Liver (tissue), 9 donors: ENCODE data around the gene PATJ. TPM values are rescaled to one million over a fixed set of nuclear protein-coding genes. Genes with fewer than 3 reads are reported as not detected.

Source experiments
- DNase-seq: peaks from one replicate; pipeline ENCODE4 v3.0.0-alpha.2; 2017; ENCODE audit warnings: low spot score
- H3K27ac ChIP-seq, 2 donors: one replicate each; pipeline ENCODE4 v1.7.0; 2013; ENCODE audit warnings: inconsistent platforms in 2 of 2, low read length in 2 of 2, control low read depth in 1 of 2, low read depth in 1 of 2, mild to moderate bottlenecking in 1 of 2
- H3K27me3 ChIP-seq, 4 donors: one replicate each; pipeline versions ENCODE4 v1.6.1 to v1.7.0; 2013; ENCODE audit warnings: low read length in 3 of 4, inconsistent platforms in 1 of 4, mild to moderate bottlenecking in 1 of 4, moderate library complexity in 1 of 4; ENCODE audit not compliant: control insufficient read depth in 4 of 4, insufficient read depth in 4 of 4
- H3K36me3 ChIP-seq, 4 donors: one replicate each; pipeline versions ENCODE4 v1.6.1 to v1.7.0; 2013; ENCODE audit warnings: low read length in 3 of 4, mild to moderate bottlenecking in 3 of 4, low read depth in 1 of 4, moderate library complexity in 1 of 4; ENCODE audit not compliant: control insufficient read depth in 4 of 4, insufficient read depth in 3 of 4
- H3K4me1 ChIP-seq, 4 donors: one replicate each; pipeline versions ENCODE4 v1.6.1 to v1.7.0; 2013; ENCODE audit warnings: low read length in 3 of 4, mild to moderate bottlenecking in 3 of 4, moderate library complexity in 1 of 4; ENCODE audit not compliant: control insufficient read depth in 4 of 4, insufficient read depth in 4 of 4
- H3K4me3 ChIP-seq, 3 donors: one replicate each; pipeline versions ENCODE4 v1.6.1 to v1.7.0; 2013; ENCODE audit warnings: low read length in 3 of 3, control low read depth in 1 of 3, low read depth in 1 of 3, mild to moderate bottlenecking in 1 of 3
- H3K9ac ChIP-seq, 2 donors: one replicate each; pipeline ENCODE4 v1.7.0; 2013; ENCODE audit warnings: low read length in 2 of 2, mild to moderate bottlenecking in 2 of 2, moderate library complexity in 2 of 2, control low read depth in 1 of 2, low read depth in 1 of 2
- H3K9me3 ChIP-seq, 4 donors: one replicate each; pipeline versions ENCODE4 v1.6.1 to v1.7.0; 2013; ENCODE audit warnings: low read length in 3 of 4; ENCODE audit not compliant: control insufficient read depth in 4 of 4
- EGR1 ChIP-seq, 2 donors: IDR thresholded peaks; 2 replicates each; pipeline ENCODE4 v1.6.1; 2016 to 2018; ENCODE audit warnings: antibody characterized with exemption in 2 of 2, low read depth in 2 of 2
- FOXA1 ChIP-seq: IDR thresholded peaks from 2 replicates; pipeline ENCODE4 v1.6.1; 2016; ENCODE audit warnings: antibody characterized with exemption
- FOXA2 ChIP-seq: IDR thresholded peaks from 2 replicates; pipeline ENCODE4 v1.6.1; 2016; ENCODE audit warnings: antibody characterized with exemption
- GABPA ChIP-seq, 2 donors: IDR thresholded peaks in 1 of 2; conservative IDR thresholded peaks in 1 of 2; 2 replicates each; pipeline ENCODE4 v1.6.1; 2016; ENCODE audit warnings: antibody characterized with exemption in 2 of 2, mild to moderate bottlenecking in 1 of 2, moderate library complexity in 1 of 2
- HNF4A ChIP-seq, 2 donors: conservative IDR thresholded peaks; 2 replicates each; pipeline ENCODE4 v1.6.1; 2016; ENCODE audit warnings: antibody characterized with exemption in 2 of 2, mild to moderate bottlenecking in 2 of 2
- HNF4G ChIP-seq: IDR thresholded peaks from 2 replicates; pipeline ENCODE4 v1.6.1; 2016; ENCODE audit warnings: antibody characterized with exemption
- JUND ChIP-seq, 2 donors: IDR thresholded peaks; 2 replicates each; pipeline ENCODE4 v1.6.1; 2016; ENCODE audit warnings: antibody characterized with exemption in 2 of 2
- NR2F2 ChIP-seq: IDR thresholded peaks from 2 replicates; pipeline ENCODE4 v1.6.1; 2016; ENCODE audit warnings: antibody characterized with exemption
- RAD21 ChIP-seq, 2 donors: IDR thresholded peaks; 2 replicates each; pipeline ENCODE4 v1.6.1; 2016; ENCODE audit warnings: antibody characterized with exemption in 2 of 2, mild to moderate bottlenecking in 2 of 2
- RXRA ChIP-seq, 2 donors: IDR thresholded peaks; 2 replicates each; pipeline ENCODE4 v1.6.1; 2017 to 2018; ENCODE audit warnings: antibody characterized with exemption in 2 of 2, mild to moderate bottlenecking in 1 of 2
- SP1 ChIP-seq: IDR thresholded peaks from 2 replicates; pipeline ENCODE4 v1.6.1; 2018; ENCODE audit warnings: antibody characterized with exemption, mild to moderate bottlenecking
- TAF1 ChIP-seq: conservative IDR thresholded peaks from 2 replicates; pipeline ENCODE4 v1.6.1; 2016; ENCODE audit warnings: antibody characterized with exemption, mild to moderate bottlenecking
- YY1 ChIP-seq: IDR thresholded peaks from 2 replicates; pipeline ENCODE4 v1.6.1; 2016; ENCODE audit warnings: antibody characterized with exemption, mild to moderate bottlenecking
- WGBS: extraction: QIAGEN DNeasy Blood & Tissue Kit; methylation state at CpG from one replicate; pipeline ENCODE4 v1.1.7; 2013; 5-methylcytosine and 5-hydroxymethylcytosine counted together
- polyA plus RNA-seq, 2 donors: library from polyadenylated mRNA; stranded (reverse) in 1 of 2; unstranded in 1 of 2; fragments of 200-250 nt in 1 of 2; fragments of >200 nt in 1 of 2; fragmentation: Nextera tagmentation in 1 of 2; extraction: Ambion mirVana in 1 of 2; gene quantifications; one replicate each; pipeline versions ENCODE4 v1.2.1 to v1.2.3, GENCODE V29; 2013 to 2015
- total RNA-seq, 2 donors: library from RNA; depleted of rRNA; stranded (reverse); fragments of >200 nt; gene quantifications; one replicate each; pipeline ENCODE4 v1.2.3, GENCODE V29; 2014
- TF ChIP-seq, protein P1 (sequence below): IDR thresholded peaks from 2 replicates; pipeline ENCODE4 v1.6.1; 2016; ENCODE audit warnings: antibody characterized with exemption
- TF ChIP-seq, protein P2 (sequence below): fragments of 150-350 bp; IDR thresholded peaks from 2 replicates; pipeline ENCODE4 v1.5.1; 2017; ENCODE audit warnings: improper control_type of control experiment, low read depth, low read length; ENCODE audit not compliant: missing input control
- TF ChIP-seq, protein P3 (sequence below): IDR thresholded peaks from 2 replicates; pipeline ENCODE4 v1.6.1; 2016; ENCODE audit warnings: antibody characterized with exemption, mild to moderate bottlenecking
- TF ChIP-seq, protein P4 (sequence below): IDR thresholded peaks from 2 replicates; pipeline ENCODE4 v1.6.1; 2016; ENCODE audit warnings: antibody characterized with exemption
- TF ChIP-seq, protein P5 (sequence below): IDR thresholded peaks from 2 replicates; pipeline ENCODE4 v1.6.1; 2016; ENCODE audit warnings: antibody characterized with exemption
- donor health status: healthy.
- donor health status: healthy.
- donor health status: healthy.
- donor health status: healthy.
- donor health status: healthy.

Gene PATJ
- total and polyA plus RNA-seq, 4 donors, result 5.7 to 29.8 (median 9.0) TPM

DNA sequence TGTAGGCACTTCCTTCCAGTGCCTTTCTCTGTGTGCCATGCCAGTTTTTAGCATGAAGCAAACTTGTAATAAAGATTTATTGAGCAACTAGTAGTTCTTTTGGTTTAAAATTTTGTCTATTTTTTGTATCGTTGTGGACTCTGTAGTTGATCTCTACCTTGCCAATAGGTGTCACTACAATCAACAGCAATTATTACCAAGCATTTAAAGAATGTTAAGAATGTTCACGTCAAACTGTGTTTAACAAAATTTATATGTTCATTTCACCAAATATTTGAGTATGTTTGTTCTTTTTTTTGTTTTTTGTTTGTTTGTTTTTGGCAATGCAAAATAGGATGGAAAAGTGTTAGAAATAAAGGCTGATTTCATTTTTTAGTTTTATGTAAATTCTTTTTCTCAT, 208.1 kb downstream of the PATJ start:
- TF ChIP-seq, protein P1, sequence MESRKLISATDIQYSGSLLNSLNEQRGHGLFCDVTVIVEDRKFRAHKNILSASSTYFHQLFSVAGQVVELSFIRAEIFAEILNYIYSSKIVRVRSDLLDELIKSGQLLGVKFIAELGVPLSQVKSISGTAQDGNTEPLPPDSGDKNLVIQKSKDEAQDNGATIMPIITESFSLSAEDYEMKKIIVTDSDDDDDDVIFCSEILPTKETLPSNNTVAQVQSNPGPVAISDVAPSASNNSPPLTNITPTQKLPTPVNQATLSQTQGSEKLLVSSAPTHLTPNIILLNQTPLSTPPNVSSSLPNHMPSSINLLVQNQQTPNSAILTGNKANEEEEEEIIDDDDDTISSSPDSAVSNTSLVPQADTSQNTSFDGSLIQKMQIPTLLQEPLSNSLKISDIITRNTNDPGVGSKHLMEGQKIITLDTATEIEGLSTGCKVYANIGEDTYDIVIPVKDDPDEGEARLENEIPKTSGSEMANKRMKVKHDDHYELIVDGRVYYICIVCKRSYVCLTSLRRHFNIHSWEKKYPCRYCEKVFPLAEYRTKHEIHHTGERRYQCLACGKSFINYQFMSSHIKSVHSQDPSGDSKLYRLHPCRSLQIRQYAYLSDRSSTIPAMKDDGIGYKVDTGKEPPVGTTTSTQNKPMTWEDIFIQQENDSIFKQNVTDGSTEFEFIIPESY, result no peak
- peak; percentile 62 to 65 for TF ChIP-seq RAD21 (IDR thresholded peaks at IDR 0.05)
- TF ChIP-seq, protein P2, sequence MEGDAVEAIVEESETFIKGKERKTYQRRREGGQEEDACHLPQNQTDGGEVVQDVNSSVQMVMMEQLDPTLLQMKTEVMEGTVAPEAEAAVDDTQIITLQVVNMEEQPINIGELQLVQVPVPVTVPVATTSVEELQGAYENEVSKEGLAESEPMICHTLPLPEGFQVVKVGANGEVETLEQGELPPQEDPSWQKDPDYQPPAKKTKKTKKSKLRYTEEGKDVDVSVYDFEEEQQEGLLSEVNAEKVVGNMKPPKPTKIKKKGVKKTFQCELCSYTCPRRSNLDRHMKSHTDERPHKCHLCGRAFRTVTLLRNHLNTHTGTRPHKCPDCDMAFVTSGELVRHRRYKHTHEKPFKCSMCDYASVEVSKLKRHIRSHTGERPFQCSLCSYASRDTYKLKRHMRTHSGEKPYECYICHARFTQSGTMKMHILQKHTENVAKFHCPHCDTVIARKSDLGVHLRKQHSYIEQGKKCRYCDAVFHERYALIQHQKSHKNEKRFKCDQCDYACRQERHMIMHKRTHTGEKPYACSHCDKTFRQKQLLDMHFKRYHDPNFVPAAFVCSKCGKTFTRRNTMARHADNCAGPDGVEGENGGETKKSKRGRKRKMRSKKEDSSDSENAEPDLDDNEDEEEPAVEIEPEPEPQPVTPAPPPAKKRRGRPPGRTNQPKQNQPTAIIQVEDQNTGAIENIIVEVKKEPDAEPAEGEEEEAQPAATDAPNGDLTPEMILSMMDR, result no peak
- Histone ChIP-seq H3K4me3 (no peak overlapping the region), H3K9ac (no peak overlapping the region)

DNA sequence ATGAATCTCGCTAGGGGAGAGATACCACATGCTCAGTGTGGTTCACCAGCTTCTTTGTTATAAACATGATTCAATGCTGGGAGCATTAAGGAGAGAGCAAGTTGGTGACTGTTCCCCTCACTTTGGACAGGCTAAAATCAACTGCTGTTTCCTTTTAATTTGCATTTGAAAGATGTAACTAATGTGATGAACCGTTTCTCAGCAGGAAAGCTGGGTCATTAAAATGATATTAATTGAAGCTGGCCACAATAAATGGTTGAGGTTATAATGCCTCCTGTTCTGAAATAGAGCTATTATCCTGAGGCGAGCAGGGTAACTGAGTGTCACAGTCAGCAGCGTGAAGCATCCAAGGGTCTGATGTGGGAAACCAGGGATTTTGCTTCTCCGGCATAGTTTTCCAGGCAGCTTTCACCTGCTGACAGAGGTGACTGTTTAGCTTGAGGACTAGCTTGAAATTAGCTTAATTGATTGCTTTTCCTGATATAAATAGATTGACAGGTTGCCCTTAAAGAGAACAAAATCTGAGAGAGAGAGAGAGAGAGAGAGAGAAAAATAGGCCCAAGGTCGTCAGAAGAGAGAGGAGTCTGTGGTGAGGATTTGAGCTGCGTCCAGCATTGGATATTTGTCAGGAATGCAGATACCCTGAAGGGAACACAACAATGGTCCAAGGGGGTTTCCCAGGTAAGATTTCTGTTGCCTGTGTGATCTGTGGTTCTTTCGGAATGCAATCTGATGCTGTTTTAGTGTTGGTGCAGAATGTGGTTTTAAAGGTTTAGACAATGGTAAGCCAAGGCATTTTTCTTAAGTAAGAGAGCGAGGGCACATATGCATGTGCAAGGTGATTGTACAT, 209.7 kb downstream of the PATJ start:
- no peaks in the 10 kb centered on the region for H3K9me3 ChIP-seq
- H3K36me3 ChIP-seq, result no peaks in the 10 kb centered on the region
- no peak overlapping the region for H3K27ac ChIP-seq
- no peak for DNase-seq
- H3K4me3 ChIP-seq, result no peak overlapping the region
- H3K9ac ChIP-seq, result no peak overlapping the region
- 80% methylated on average over 9 of the region's 9 CpGs for WGBS
- H3K27me3 ChIP-seq, result no peaks in the 10 kb centered on the region
- no peaks in the 10 kb centered on the region for H3K4me1 ChIP-seq
- no peak for TF ChIP-seq GABPA (IDR thresholded peaks at IDR 0.05 in 1 of 2, conservative IDR thresholded peaks at IDR 0.05 in 1 of 2)
- no peak for TF ChIP-seq JUND (IDR thresholded peaks at IDR 0.05)
- no peak for TF ChIP-seq SP1
- TF ChIP-seq, protein P3, sequence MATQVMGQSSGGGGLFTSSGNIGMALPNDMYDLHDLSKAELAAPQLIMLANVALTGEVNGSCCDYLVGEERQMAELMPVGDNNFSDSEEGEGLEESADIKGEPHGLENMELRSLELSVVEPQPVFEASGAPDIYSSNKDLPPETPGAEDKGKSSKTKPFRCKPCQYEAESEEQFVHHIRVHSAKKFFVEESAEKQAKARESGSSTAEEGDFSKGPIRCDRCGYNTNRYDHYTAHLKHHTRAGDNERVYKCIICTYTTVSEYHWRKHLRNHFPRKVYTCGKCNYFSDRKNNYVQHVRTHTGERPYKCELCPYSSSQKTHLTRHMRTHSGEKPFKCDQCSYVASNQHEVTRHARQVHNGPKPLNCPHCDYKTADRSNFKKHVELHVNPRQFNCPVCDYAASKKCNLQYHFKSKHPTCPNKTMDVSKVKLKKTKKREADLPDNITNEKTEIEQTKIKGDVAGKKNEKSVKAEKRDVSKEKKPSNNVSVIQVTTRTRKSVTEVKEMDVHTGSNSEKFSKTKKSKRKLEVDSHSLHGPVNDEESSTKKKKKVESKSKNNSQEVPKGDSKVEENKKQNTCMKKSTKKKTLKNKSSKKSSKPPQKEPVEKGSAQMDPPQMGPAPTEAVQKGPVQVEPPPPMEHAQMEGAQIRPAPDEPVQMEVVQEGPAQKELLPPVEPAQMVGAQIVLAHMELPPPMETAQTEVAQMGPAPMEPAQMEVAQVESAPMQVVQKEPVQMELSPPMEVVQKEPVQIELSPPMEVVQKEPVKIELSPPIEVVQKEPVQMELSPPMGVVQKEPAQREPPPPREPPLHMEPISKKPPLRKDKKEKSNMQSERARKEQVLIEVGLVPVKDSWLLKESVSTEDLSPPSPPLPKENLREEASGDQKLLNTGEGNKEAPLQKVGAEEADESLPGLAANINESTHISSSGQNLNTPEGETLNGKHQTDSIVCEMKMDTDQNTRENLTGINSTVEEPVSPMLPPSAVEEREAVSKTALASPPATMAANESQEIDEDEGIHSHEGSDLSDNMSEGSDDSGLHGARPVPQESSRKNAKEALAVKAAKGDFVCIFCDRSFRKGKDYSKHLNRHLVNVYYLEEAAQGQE, result no peak
- no peak for TF ChIP-seq NR2F2
- TF ChIP-seq TAF1, result no peak
- TF ChIP-seq, protein P2, result no peak
- no peak for TF ChIP-seq HNF4A (conservative IDR thresholded peaks at IDR 0.05)
- no peak for TF ChIP-seq RAD21 (IDR thresholded peaks at IDR 0.05)
- no peak for TF ChIP-seq YY1
- TF ChIP-seq FOXA1, result no peak
- TF ChIP-seq RXRA (IDR thresholded peaks at IDR 0.05), result no peak
- TF ChIP-seq EGR1 (IDR thresholded peaks at IDR 0.05; ENCODE audit: low read depth in 2 of 2), result no peak
- TF ChIP-seq, protein P4, sequence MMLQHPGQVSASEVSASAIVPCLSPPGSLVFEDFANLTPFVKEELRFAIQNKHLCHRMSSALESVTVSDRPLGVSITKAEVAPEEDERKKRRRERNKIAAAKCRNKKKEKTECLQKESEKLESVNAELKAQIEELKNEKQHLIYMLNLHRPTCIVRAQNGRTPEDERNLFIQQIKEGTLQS, result no peak
- TF ChIP-seq, protein P5, sequence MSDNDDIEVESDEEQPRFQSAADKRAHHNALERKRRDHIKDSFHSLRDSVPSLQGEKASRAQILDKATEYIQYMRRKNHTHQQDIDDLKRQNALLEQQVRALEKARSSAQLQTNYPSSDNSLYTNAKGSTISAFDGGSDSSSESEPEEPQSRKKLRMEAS, result no peak
- no peak for TF ChIP-seq HNF4G
- TF ChIP-seq, protein P1, result no peak
- no peak for TF ChIP-seq FOXA2

More for the DNA sequence above, 208.1 kb downstream of the PATJ start:
- no peaks in the 10 kb centered on the region for H3K36me3 ChIP-seq
- H3K27me3 ChIP-seq, result no peaks in the 10 kb centered on the region
- H3K27ac ChIP-seq, result no peak overlapping the region
- H3K9me3 ChIP-seq, result no peaks in the 10 kb centered on the region
- no peaks in the 10 kb centered on the region for H3K4me1 ChIP-seq
- DNase-seq, result no peak
- 49% methylated on average over 2 of the region's 2 CpGs for WGBS
